Measurements from ENCODE around the gene UBAP2L. TPM values are rescaled to one million over a fixed set of nuclear protein-coding genes. Genes with fewer than 3 reads are reported as not detected.

UBAP2L gene
- total RNA-seq, 1 experiment from 2014 or later = 198 TPM

GRCh38 chr1:154222518-154222917 is 1.8 kb downstream of the UBAP2L start:
- TF ChIP-seq CTCF (IDR thresholded peaks at IDR 0.05; ENCODE audit: insufficient read depth in 1 of 2, low read depth in 1 of 2, low read length in 1 of 2, severe bottlenecking in 1 of 2, unreplicated experiment in 1 of 2) = no peak
- Histone ChIP-seq H3K27me3 (replicated peaks; ENCODE audit: control insufficient read depth, insufficient read depth, low read length) (no peaks in the 10 kb centered on the region), H3K9me3 (no peaks in the 10 kb centered on the region), H3K36me3 (ENCODE audit: control insufficient read depth, insufficient read depth, low read length) (peaks cover 4% of the 10 kb centered on the region; the same call in 1 of the 2 replicates), H3K4me1 (peaks cover 31% of the 10 kb centered on the region), H3K4me3 (ENCODE audit: low read depth, low read length) (peak overlapping the region; percentile 97)
- CTCF ChIA-PET = no interaction called here
- H3K27ac Mint-ChIP-seq (ENCODE audit: unreplicated experiment) = peak overlapping the region; percentile 73
- BruUV-seq (replicated peaks) = no TSS peak
- peaks cover 15% of the 10 kb centered on the region for H3K4me1 Mint-ChIP-seq (ENCODE audit: low read depth, unreplicated experiment)
- no peaks in the 10 kb centered on the region for H3K9me3 Mint-ChIP-seq (ENCODE audit: unreplicated experiment)
- DNase-seq = no peak
- H3K36me3 Mint-ChIP-seq (ENCODE audit: insufficient read depth, unreplicated experiment) = peaks cover 66% of the 10 kb centered on the region
- POLR2A ChIA-PET = interaction anchor here (0.6 kb wide), 1 partner anchor 85 kb away, joined by 4 read pairs; no protein-coding TSS in a partner anchor
- intact Hi-C loops (cut with micrococcal nuclease; ENCODE audit: unreplicated experiment) = loop anchor here (1.0 kb wide), 1 partner anchor 15 kb away; no protein-coding TSS in a partner anchor
- H3K27me3 Mint-ChIP-seq (ENCODE audit: insufficient read depth, unreplicated experiment) = no peaks in the 10 kb centered on the region
- H3K4me3 Mint-ChIP-seq (ENCODE audit: unreplicated experiment) = peak overlapping the region; percentile 94

GRCh38 chr1:154222918-154223317 is 2.2 kb downstream of the UBAP2L start:
- ChIA-PET POLR2A (interaction anchor here (0.6 kb wide), 1 partner anchor 85 kb away, joined by 4 read pairs; no protein-coding TSS in a partner anchor), CTCF (no interaction called here)
- Histone ChIP-seq H3K9me3 (no peaks in the 10 kb centered on the region), H3K4me1 (peaks cover 31% of the 10 kb centered on the region), H3K27me3 (replicated peaks; ENCODE audit: control insufficient read depth, insufficient read depth, low read length) (no peaks in the 10 kb centered on the region), H3K4me3 (ENCODE audit: low read depth, low read length) (no peak overlapping the region), H3K36me3 (ENCODE audit: control insufficient read depth, insufficient read depth, low read length) (peaks cover 3% of the 10 kb centered on the region)
- H3K9me3 Mint-ChIP-seq (ENCODE audit: unreplicated experiment) = no peaks in the 10 kb centered on the region
- peak overlapping the region; percentile 73 for H3K27ac Mint-ChIP-seq (ENCODE audit: unreplicated experiment)
- no peak for TF ChIP-seq CTCF (IDR thresholded peaks at IDR 0.05; ENCODE audit: insufficient read depth in 1 of 2, low read depth in 1 of 2, low read length in 1 of 2, severe bottlenecking in 1 of 2, unreplicated experiment in 1 of 2)
- DNase-seq = no peak
- H3K27me3 Mint-ChIP-seq (ENCODE audit: insufficient read depth, unreplicated experiment) = no peaks in the 10 kb centered on the region
- peaks cover 66% of the 10 kb centered on the region for H3K36me3 Mint-ChIP-seq (ENCODE audit: insufficient read depth, unreplicated experiment)
- H3K4me3 Mint-ChIP-seq (ENCODE audit: unreplicated experiment) = peak overlapping the region; percentile 94
- intact Hi-C loops (cut with micrococcal nuclease; ENCODE audit: unreplicated experiment) = loop anchor here (1.0 kb wide), 1 partner anchor 14 kb away; no protein-coding TSS in a partner anchor
- peaks cover 15% of the 10 kb centered on the region for H3K4me1 Mint-ChIP-seq (ENCODE audit: low read depth, unreplicated experiment)
- no TSS peak for BruUV-seq (replicated peaks)

GRCh38 chr1:154223621-154224020 is 2.9 kb downstream of the UBAP2L start:
- no TSS peak for BruUV-seq (replicated peaks)
- H3K27me3 ChIP-seq (replicated peaks; ENCODE audit: control insufficient read depth, insufficient read depth, low read length) = no peaks in the 10 kb centered on the region
- no peak for DNase-seq
- ChIA-PET CTCF (no interaction called here), POLR2A (no interaction called here)
- peaks cover 26% of the 10 kb centered on the region for H3K4me1 ChIP-seq
- peaks cover 2% of the 10 kb centered on the region for H3K36me3 ChIP-seq (ENCODE audit: control insufficient read depth, insufficient read depth, low read length)
- H3K27me3 Mint-ChIP-seq (ENCODE audit: insufficient read depth, unreplicated experiment) = no peaks in the 10 kb centered on the region
- H3K27ac Mint-ChIP-seq (ENCODE audit: unreplicated experiment) = peak overlapping the region; percentile 73
- no peak overlapping the region for H3K4me3 ChIP-seq (ENCODE audit: low read depth, low read length)
- TF ChIP-seq CTCF (IDR thresholded peaks at IDR 0.05; ENCODE audit: insufficient read depth in 1 of 2, low read depth in 1 of 2, low read length in 1 of 2, severe bottlenecking in 1 of 2, unreplicated experiment in 1 of 2) = no peak
- no peaks in the 10 kb centered on the region for H3K9me3 ChIP-seq
- no peaks in the 10 kb centered on the region for H3K9me3 Mint-ChIP-seq (ENCODE audit: unreplicated experiment)
- peaks cover 66% of the 10 kb centered on the region for H3K36me3 Mint-ChIP-seq (ENCODE audit: insufficient read depth, unreplicated experiment)
- intact Hi-C loops (cut with micrococcal nuclease; ENCODE audit: unreplicated experiment) = no loop called here
- peaks cover 12% of the 10 kb centered on the region for H3K4me1 Mint-ChIP-seq (ENCODE audit: low read depth, unreplicated experiment)
- no peak overlapping the region for H3K4me3 Mint-ChIP-seq (ENCODE audit: unreplicated experiment)
